ENCODE data around the gene KMT2E. TPM values are rescaled to one million over a fixed set of nuclear protein-coding genes. Genes with fewer than 3 reads are reported as not detected.
A peak's percentile ranks its signal among the peaks of the same experiment; 100 is the strongest.
"Not testable (repeated sequence)": the region's sequence is repeated elsewhere in the genome, so short reads cannot be mapped to it uniquely, and the experiment has no call there.

The KMT2E gene
- total RNA-seq, 1 experiment from 2014 or later, result 43.6 TPM

GRCh38 chr7:105027176-105027853 lies 13.3 kb downstream of the KMT2E start:
- no peak for DNase-seq (ENCODE audit: low read depth)

GRCh38 chr7:105028004-105028403 lies 14.0 kb downstream of the KMT2E start:
- no peak for DNase-seq (ENCODE audit: low read depth)

- not testable (repeated sequence) for DNase-seq (ENCODE audit: low read depth)
These were observed 14.9 kb downstream of the KMT2E start for GRCh38 chr7:105028941-105029340.

- no peak for DNase-seq (ENCODE audit: low read depth)
These were observed 16.4 kb downstream of the KMT2E start for GRCh38 chr7:105030447-105030846.

- DNase-seq (ENCODE audit: low read depth), result no peak
These were observed 18.7 kb downstream of the KMT2E start for GRCh38 chr7:105032553-105033214.

GRCh38 chr7:105035349-105035748 lies 21.3 kb downstream of the KMT2E start:
- DNase-seq (ENCODE audit: low read depth), result no peak

GRCh38 chr7:105036217-105037168 lies 22.5 kb downstream of the KMT2E start:
- no peak for DNase-seq (ENCODE audit: low read depth)

- no peak for DNase-seq (ENCODE audit: low read depth)
These were observed 23.3 kb downstream of the KMT2E start for GRCh38 chr7:105037319-105037718.

GRCh38 chr7:105044449-105045070 lies 30.6 kb downstream of the KMT2E start:
- DNase-seq (ENCODE audit: low read depth), result no peak

GRCh38 chr7:105046414-105046813 lies 32.4 kb downstream of the KMT2E start:
- DNase-seq (ENCODE audit: low read depth), result peak; percentile 42

- DNase-seq (ENCODE audit: low read depth), result no peak
These were observed 33.9 kb downstream of the KMT2E start for GRCh38 chr7:105047932-105048331.

- DNase-seq (ENCODE audit: low read depth), result no peak
These were observed 36.5 kb downstream of the KMT2E start for GRCh38 chr7:105050493-105050892.

GRCh38 chr7:105050899-105051298 lies 36.9 kb downstream of the KMT2E start:
- DNase-seq (ENCODE audit: low read depth), result not testable (repeated sequence)

GRCh38 chr7:105055084-105055483 lies 41.1 kb downstream of the KMT2E start:
- DNase-seq (ENCODE audit: low read depth), result no peak

- no peak for DNase-seq (ENCODE audit: low read depth)
These were observed 41.6 kb downstream of the KMT2E start for GRCh38 chr7:105055621-105056020.

- no peak for DNase-seq (ENCODE audit: low read depth)
These were observed 43.5 kb downstream of the KMT2E start for GRCh38 chr7:105057472-105057871.

- no peak for DNase-seq (ENCODE audit: low read depth)
These were observed 46.4 kb downstream of the KMT2E start for GRCh38 chr7:105060437-105060836.

GRCh38 chr7:105060923-105061322 lies 46.9 kb downstream of the KMT2E start:
- no peak for DNase-seq (ENCODE audit: low read depth)

GRCh38 chr7:105065104-105065503 lies 51.1 kb downstream of the KMT2E start:
- no peak for DNase-seq (ENCODE audit: low read depth)

GRCh38 chr7:105067691-105068090 lies 53.7 kb downstream of the KMT2E start:
- no peak for DNase-seq (ENCODE audit: low read depth)

- no peak for DNase-seq (ENCODE audit: low read depth)
These were observed 54.9 kb downstream of the KMT2E start for GRCh38 chr7:105068886-105069285.

- DNase-seq (ENCODE audit: low read depth), result no peak
These were observed 59.1 kb downstream of the KMT2E start for GRCh38 chr7:105073143-105073542.
